IgD-negative memory B cell (primary cell): ENCODE measurements around the gene ABLIM1. TPM values are rescaled to one million over a fixed set of nuclear protein-coding genes. Genes with fewer than 3 reads are reported as not detected.

Experiments
- H3K27ac Mint-ChIP-seq, 3 donors: one replicate each; pipeline ENCODE4 v1.8.0; 2020 to 2022; ENCODE audit warnings: mild to moderate bottlenecking in 3 of 3, mixed read lengths in 3 of 3, moderate library complexity in 1 of 3
- H3K27me3 Mint-ChIP-seq: one replicate; pipeline ENCODE4 v1.8.0; 2021; ENCODE audit warnings: mixed read lengths
- H3K36me3 Mint-ChIP-seq: one replicate; pipeline ENCODE4 v1.8.0; 2020; ENCODE audit warnings: mild to moderate bottlenecking, mixed read lengths
- H3K4me1 Mint-ChIP-seq, 3 donors: one replicate each; pipeline ENCODE4 v1.8.0; 2020 to 2022; ENCODE audit warnings: mixed read lengths in 3 of 3, mild to moderate bottlenecking in 1 of 3
- H3K4me3 Mint-ChIP-seq, 4 donors: one replicate each; pipeline ENCODE4 v1.8.0; 2020 to 2022; ENCODE audit warnings: mild to moderate bottlenecking in 4 of 4, mixed read lengths in 4 of 4, moderate library complexity in 3 of 4
- H3K9me3 Mint-ChIP-seq, 3 donors: one replicate each; pipeline ENCODE4 v1.8.0; 2020 to 2021; ENCODE audit warnings: mixed read lengths in 3 of 3, mild to moderate bottlenecking in 1 of 3
- polyA plus RNA-seq: library from polyadenylated mRNA; unstranded; fragments of 300-500 nt; fragmentation: Illumina TruSeq; gene quantifications from one replicate; pipeline ENCODE4 v1.2.3, GENCODE V29; 2021

Gene ABLIM1
- polyA plus RNA-seq, 1 donor from 2014 or later: 115 TPM

GRCh38 chr10:114478281-114478680 is 179.8 kb downstream of the ABLIM1 start:
- no peaks in the 10 kb centered on the region for H3K27me3 Mint-ChIP-seq
- H3K27ac Mint-ChIP-seq: no peak overlapping the region
- no peaks in the 10 kb centered on the region for H3K9me3 Mint-ChIP-seq
- peaks cover 3 to 17% (median 15%) of the 10 kb centered on the region in 3 donors for H3K4me1 Mint-ChIP-seq
- H3K4me3 Mint-ChIP-seq: no peak overlapping the region
- peaks cover 10% of the 10 kb centered on the region for H3K36me3 Mint-ChIP-seq

GRCh38 chr10:114477285-114477684 is 180.8 kb downstream of the ABLIM1 start:
- no peak overlapping the region for H3K4me3 Mint-ChIP-seq
- H3K4me1 Mint-ChIP-seq: peaks cover 5 to 21% (median 17%) of the 10 kb centered on the region in 3 donors
- H3K36me3 Mint-ChIP-seq: peaks cover 10% of the 10 kb centered on the region
- no peak overlapping the region for H3K27ac Mint-ChIP-seq
- no peaks in the 10 kb centered on the region for H3K9me3 Mint-ChIP-seq
- no peaks in the 10 kb centered on the region for H3K27me3 Mint-ChIP-seq

GRCh38 chr10:114474989-114475388 is 183.1 kb downstream of the ABLIM1 start:
- Mint-ChIP-seq H3K9me3 (no peaks in the 10 kb centered on the region), H3K4me1 (peaks cover 7 to 18% (median 17%) of the 10 kb centered on the region in 3 donors), H3K36me3 (peaks cover 7% of the 10 kb centered on the region), H3K27ac (peak overlapping the region in 2 of 3 donors; percentile 16 to 84), H3K27me3 (no peaks in the 10 kb centered on the region), H3K4me3 (peak overlapping the region in 1 of 4 donors; percentile 60)

GRCh38 chr10:114473776-114474175 is 184.3 kb downstream of the ABLIM1 start:
- peak overlapping the region in 1 of 3 donors; percentile 92 for H3K27ac Mint-ChIP-seq
- H3K36me3 Mint-ChIP-seq: no peaks in the 10 kb centered on the region
- H3K27me3 Mint-ChIP-seq: no peaks in the 10 kb centered on the region
- peaks cover 7 to 15% (median 14%) of the 10 kb centered on the region in 3 donors for H3K4me1 Mint-ChIP-seq
- no peak overlapping the region for H3K4me3 Mint-ChIP-seq
- H3K9me3 Mint-ChIP-seq: no peaks in the 10 kb centered on the region

- Mint-ChIP-seq H3K9me3 (no peaks in the 10 kb centered on the region), H3K27me3 (no peaks in the 10 kb centered on the region), H3K4me3 (no peak overlapping the region), H3K36me3 (peaks cover 2% of the 10 kb centered on the region), H3K27ac (no peak overlapping the region), H3K4me1 (peaks cover 7 to 12% (median 10%) of the 10 kb centered on the region in 3 donors)
These were observed 185.2 kb downstream of the ABLIM1 start for GRCh38 chr10:114472877-114473253.

DNA sequence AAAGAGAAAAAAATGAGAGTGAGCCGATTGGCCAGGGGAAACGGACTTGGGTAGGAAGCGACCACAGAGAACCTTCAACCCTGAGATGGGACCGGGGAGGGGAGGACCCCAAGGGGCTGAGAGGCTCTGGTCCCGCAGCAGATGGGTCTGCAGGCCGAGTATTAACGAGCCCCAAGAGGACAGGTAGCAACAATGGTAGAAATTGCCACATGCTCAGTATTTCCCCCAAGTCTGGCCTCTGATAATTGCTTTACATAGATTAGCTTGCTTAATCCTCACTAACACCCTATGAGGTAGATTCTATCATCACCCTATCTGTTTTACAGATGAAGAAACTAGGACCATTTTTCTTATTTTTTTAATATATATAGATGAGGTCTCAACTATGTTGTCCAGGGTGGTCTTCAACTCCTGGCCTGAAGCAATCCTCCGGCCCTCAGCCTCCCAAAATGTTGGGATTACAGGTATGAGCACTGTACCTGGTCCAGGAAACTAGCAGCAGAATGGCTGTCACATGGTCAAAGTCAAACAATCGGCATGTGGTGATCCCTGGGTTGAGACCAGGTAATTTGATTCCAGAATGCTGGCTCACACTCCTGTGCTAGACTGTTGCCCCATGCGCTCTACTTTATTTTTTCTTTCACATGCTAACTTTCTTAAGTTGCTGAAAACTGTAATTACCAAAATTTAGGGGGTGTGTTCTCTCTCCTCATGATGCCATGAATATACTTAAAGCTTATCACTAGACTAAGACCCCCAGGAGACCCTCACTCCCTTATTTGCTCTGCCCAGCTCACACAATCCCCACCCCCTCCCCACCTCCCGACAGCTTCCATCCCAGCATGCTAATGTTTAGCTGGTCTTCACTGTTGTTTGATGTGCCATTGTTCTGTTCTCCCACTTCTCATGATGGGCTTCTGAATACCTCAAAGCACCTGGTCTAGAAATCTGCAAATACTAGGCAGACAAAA is 185.9 kb downstream of the ABLIM1 start:
- Mint-ChIP-seq H3K27ac (no peak overlapping the region), H3K27me3 (no peaks in the 10 kb centered on the region), H3K4me3 (no peak overlapping the region), H3K36me3 (peaks cover 3% of the 10 kb centered on the region), H3K4me1 (peaks cover 7 to 12% (median 10%) of the 10 kb centered on the region in 3 donors), H3K9me3 (no peaks in the 10 kb centered on the region)

DNA sequence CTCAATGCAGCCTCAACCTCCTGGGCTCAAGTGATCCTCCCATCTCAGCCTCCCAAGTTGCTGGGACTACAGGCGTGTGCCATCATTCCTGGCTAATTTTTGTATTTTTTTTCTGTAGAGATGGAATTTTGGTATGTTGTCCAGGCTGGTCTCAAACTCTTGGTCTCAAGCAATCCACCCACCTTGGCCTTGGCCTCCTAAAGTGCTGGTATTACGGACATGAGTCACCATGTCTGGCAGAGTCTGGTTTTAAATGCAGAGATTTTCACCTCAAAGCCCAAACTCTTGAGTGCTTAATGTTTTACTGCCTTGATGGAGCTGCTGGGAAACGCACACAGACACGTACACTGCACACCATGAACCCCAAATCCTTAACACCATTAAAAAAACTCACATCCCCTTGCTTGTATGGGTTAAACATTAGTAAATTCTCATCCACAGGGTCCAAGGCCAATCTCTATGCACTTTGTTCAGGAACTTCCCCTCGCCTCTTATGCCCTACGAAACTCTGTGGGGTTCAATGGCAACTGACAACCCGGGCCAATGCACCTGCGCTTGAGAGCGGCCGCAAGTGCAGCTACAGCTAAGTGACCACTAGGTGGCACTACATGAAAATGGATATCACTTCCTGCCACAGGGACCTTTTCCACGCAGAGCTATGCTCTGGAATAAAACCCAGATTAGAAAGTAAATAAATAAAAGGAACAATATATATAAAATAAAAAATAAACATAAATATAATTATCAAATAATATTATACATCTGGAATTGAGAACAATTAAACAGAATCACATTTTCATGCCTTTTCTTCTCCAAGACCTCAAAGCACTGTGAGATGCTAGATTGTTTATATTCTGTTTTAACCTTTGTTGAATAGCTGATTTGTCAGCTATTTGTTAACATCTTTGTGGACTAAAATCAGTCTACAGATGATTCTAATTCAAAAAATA is 186.8 kb downstream of the ABLIM1 start:
- Mint-ChIP-seq H3K9me3 (no peaks in the 10 kb centered on the region), H3K4me3 (no peak overlapping the region), H3K27me3 (no peaks in the 10 kb centered on the region), H3K36me3 (peaks cover 3% of the 10 kb centered on the region), H3K27ac (peak overlapping the region in 1 of 3 donors; percentile 7), H3K4me1 (peaks cover 4 to 12% (median 5%) of the 10 kb centered on the region in 3 donors)

DNA sequence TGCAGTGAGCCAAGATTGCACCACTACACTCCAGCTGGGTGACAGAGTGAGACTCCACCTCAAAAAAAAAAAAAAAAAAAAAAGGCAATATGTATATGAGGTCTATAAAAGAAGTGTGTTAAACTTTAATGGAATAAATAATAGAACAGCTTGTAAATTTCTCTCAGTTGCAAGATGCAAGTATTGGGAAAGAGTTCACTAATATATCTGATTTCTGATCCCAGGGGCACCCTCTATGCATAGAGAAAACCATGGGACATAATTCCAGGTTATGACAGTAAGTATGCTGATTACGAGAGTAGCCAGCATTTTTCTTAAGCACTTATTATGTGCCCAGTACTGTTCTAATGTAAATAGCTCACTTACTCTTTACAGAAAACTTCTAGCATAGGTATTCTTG is 187.7 kb downstream of the ABLIM1 start:
- Mint-ChIP-seq H3K27ac (no peak overlapping the region), H3K9me3 (no peaks in the 10 kb centered on the region), H3K4me1 (peaks cover 4 to 11% (median 5%) of the 10 kb centered on the region in 3 donors), H3K27me3 (no peaks in the 10 kb centered on the region), H3K4me3 (no peak overlapping the region), H3K36me3 (peaks cover 5% of the 10 kb centered on the region)

DNA sequence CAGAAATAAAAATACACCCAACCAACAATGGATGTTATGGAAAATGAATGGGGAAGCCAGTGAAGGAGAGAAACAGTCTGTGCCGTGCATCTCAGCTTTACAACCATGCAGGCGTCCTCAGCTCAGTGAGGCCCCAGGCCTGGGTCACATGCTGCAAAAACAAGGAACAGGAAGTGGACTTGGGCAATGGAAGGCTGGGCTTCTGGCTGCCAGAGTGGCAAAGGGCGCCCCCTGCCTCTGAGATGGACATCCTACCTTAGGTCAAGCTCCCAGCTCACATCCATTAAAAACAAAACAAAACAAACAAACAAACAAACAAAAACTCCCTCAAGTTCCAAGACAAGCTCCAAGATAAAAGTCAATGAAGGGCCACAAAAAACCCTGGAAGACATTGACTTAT is 199.1 kb downstream of the ABLIM1 start:
- Mint-ChIP-seq H3K4me3 (no peak overlapping the region), H3K27ac (no peak overlapping the region), H3K27me3 (no peaks in the 10 kb centered on the region), H3K36me3 (peaks cover 6% of the 10 kb centered on the region), H3K9me3 (no peaks in the 10 kb centered on the region), H3K4me1 (peaks cover 1 to 5% (median 2%) of the 10 kb centered on the region in 3 donors)

DNA sequence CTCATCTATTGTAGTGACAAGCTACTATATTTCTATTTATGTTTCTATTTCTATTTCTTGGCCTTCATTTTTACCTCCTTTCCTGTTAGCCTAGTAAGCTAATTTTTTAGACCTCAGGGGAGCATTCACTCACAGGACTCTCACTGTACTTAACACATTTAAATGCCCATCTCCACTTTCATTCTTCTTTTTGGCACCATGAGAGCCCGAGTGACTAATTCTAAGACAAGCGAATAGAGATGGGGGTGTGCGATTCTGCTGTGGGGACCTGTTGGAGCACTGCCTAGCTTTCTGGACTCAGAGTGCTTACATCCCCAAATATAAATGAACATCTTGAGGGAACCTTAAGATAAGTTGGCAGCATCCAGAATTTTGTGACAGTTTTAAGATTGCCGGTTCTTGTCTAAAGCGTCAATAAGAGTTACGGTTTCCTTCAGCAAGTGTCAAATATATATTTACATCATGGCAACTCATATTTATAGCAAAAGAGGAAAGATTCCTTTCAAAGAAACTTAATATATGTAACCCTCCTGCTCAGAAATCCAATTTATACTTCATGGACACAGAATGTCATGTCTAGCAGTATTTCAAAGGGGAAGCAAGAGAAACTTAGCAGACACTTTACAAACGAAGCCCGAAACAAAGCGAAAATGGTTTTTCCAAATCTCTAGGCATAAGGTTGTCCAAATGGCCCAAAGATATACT is 199.7 kb downstream of the ABLIM1 start:
- H3K36me3 Mint-ChIP-seq: peaks cover 6% of the 10 kb centered on the region
- no peak overlapping the region for H3K27ac Mint-ChIP-seq
- no peak overlapping the region for H3K4me3 Mint-ChIP-seq
- peaks cover 1 to 5% (median 2%) of the 10 kb centered on the region in 3 donors for H3K4me1 Mint-ChIP-seq
- H3K9me3 Mint-ChIP-seq: no peaks in the 10 kb centered on the region
- H3K27me3 Mint-ChIP-seq: no peaks in the 10 kb centered on the region

DNA sequence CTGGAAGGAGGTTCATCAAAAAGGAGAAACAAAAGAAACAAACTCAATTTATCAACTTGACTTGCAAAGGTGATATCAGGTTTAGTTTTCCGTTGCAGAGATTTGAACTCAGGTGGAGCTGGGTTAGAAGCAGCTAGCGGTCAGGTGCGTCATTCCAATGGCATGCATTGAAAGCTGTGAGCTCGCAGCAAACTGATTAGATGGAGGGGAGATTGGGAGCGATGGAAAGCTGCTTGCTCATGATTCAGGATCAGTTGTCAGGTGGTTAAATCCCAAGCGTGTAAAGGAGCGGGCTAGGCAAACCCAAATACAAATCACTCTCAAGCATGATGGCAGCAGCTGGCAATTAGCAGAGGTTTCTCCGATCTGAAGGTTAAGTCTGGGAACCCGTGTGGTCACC is 204.5 kb downstream of the ABLIM1 start:
- no peak overlapping the region for H3K4me3 Mint-ChIP-seq
- H3K9me3 Mint-ChIP-seq: no peaks in the 10 kb centered on the region
- no peaks in the 10 kb centered on the region for H3K27me3 Mint-ChIP-seq
- peaks cover 1 to 5% (median 2%) of the 10 kb centered on the region in 3 donors for H3K4me1 Mint-ChIP-seq
- no peak overlapping the region for H3K27ac Mint-ChIP-seq
- peaks cover 4% of the 10 kb centered on the region for H3K36me3 Mint-ChIP-seq

DNA sequence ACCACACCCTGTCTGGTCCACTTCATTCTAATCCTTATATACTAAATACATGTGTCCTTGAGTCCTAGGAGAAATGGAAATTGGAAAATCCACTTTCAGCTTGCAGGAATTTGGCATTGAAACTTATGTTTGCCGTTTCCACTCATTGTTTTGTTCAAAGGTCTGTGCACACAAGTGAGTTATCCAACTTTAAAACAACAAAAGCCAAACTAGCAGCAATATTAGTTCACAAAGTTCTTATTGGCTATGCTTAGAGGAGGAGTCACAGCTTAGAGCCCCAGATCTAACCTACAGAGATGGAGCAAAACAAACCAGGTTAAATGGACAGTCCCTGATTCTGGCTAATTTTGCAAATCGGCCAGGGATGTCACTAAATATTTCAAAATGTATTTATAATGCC is 209.2 kb downstream of the ABLIM1 start:
- Mint-ChIP-seq H3K4me3 (no peak overlapping the region), H3K9me3 (no peaks in the 10 kb centered on the region), H3K4me1 (no peaks in the 10 kb centered on the region), H3K36me3 (no peaks in the 10 kb centered on the region), H3K27me3 (no peaks in the 10 kb centered on the region), H3K27ac (no peak overlapping the region)

GRCh38 chr10:114445332-114445731 is 212.7 kb downstream of the ABLIM1 start:
- Mint-ChIP-seq H3K9me3 (no peaks in the 10 kb centered on the region), H3K4me3 (no peak overlapping the region), H3K4me1 (no peaks in the 10 kb centered on the region), H3K27me3 (no peaks in the 10 kb centered on the region), H3K36me3 (peaks cover 8% of the 10 kb centered on the region), H3K27ac (no peak overlapping the region)

- H3K27ac Mint-ChIP-seq: no peak overlapping the region
These were observed 213.3 kb downstream of the ABLIM1 start for GRCh38 chr10:114444819-114445218.

More at GRCh38 chr10:114444819-114445218, 213.3 kb downstream of the ABLIM1 start:
- H3K36me3 Mint-ChIP-seq: peaks cover 10% of the 10 kb centered on the region
- no peaks in the 10 kb centered on the region for H3K4me1 Mint-ChIP-seq
- H3K27me3 Mint-ChIP-seq: no peaks in the 10 kb centered on the region
- no peaks in the 10 kb centered on the region for H3K9me3 Mint-ChIP-seq
- H3K4me3 Mint-ChIP-seq: no peak overlapping the region
